HG03457 (cell line): ENCODE measurements around the gene KRTAP10-8.
"Not testable (repeated sequence)": the region's sequence is repeated elsewhere in the genome, so short reads cannot be mapped to it uniquely, and the experiment has no call there.

ENCODE experiments used
- ATAC-seq: cut with Tn5 transposase; IDR thresholded peaks from one replicate; pipeline ENCODE4 v1.9.1; 2021; ENCODE audit warnings: moderate number of reproducible peaks; ENCODE audit not compliant: unreplicated experiment

The KRTAP10-8 gene, protein sequence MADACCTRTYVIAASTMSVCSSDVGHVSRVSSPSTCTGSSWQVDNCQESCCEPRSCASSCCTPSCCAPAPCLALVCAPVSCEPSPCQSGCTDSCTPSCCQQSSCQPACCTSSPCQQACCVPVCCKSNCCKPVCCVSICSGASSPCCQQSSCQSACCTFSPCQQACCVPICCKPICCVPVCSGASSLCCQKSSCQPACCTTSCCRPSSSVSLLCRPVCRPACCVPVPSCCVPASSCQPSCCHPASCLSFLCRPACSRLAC

DNA sequence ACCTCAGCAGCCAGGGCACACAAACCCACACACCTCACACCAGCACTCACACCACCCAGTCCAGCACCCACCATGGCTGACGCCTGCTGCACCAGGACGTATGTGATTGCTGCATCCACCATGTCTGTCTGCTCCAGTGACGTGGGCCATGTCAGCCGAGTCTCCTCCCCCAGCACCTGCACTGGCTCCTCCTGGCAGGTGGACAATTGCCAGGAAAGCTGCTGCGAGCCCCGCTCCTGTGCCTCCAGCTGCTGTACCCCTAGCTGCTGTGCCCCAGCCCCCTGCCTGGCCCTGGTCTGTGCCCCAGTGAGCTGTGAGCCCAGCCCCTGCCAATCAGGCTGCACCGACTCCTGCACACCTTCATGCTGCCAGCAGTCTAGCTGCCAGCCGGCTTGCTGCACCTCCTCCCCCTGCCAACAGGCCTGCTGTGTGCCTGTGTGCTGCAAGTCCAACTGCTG lies at the start of gene KRTAP10-8:
TSS of gene KRTAP10-8 (plus strand) at position 51 of the 458 bp plus-strand sequence. CDS start at position 73, 22 bp downstream.
- no peak for ATAC-seq

DNA sequence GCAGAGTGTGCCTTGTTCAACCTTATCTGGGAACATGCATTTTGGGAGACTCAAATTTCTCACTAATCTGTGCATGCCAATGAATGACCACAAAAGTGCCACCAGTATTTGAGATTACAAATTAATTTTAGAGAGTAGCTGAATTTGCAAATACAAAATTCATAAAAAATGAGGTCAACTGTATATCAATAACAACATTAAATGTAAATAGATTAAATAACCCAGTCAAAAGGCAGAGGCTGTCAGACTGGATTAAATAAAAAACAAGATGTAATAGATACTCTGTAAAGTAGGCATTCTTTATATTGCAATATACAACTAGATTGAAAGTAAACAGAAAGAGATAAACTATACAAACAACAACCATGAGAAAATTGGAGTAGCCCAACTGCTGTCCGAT lies 47.8 kb upstream of the KRTAP10-8 start:
- ATAC-seq = no peak

DNA sequence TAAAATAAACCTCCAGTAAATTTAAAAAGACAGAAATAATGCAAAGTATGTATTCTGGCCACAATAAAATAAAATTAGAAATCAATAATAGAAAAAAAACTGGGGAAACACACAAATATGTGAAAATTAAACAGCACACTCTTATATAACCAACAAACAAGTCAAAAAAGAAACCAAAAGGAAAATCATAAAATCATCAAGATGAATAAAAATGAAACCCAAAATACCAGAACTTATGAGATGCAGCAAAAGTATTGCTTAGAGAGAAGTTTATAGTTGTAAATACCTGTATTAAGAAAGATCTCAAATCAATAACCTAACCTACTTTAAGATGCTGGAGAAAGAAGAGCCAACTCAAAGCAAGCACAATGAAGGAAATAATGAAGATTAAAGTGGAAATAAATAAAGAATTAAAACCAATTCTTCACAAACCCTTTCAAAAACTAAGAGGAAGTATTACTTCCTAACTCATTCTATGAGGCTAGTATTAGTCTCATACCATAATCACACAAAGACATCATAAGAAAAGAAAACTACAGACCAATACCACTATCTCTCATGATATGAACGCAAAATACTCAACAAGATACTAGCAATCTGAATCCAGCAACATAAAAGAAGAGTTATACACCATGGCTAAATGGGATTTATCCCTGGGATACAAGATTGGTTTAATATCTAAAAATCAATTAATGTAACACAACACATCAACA lies 46.8 kb upstream of the KRTAP10-8 start:
- ATAC-seq = no peak

DNA sequence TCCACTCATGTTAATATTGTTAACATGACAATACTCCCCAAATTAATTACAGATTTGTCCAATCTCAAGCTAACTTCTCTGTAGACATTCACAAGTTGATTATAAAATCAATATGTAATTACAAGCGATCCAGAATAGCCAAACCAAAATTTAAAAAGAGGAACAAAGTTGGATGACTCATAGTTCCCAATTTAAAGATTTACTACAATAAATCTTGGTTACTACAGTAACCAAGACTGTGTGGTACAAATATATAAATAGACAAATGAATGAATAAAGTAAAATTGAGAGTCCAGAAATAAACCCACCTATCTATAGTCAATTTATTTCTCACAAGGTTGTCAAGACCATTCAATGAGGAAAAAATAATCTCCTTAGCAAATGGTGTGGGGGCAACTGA lies 45.5 kb upstream of the KRTAP10-8 start:
- ATAC-seq = no peak

DNA sequence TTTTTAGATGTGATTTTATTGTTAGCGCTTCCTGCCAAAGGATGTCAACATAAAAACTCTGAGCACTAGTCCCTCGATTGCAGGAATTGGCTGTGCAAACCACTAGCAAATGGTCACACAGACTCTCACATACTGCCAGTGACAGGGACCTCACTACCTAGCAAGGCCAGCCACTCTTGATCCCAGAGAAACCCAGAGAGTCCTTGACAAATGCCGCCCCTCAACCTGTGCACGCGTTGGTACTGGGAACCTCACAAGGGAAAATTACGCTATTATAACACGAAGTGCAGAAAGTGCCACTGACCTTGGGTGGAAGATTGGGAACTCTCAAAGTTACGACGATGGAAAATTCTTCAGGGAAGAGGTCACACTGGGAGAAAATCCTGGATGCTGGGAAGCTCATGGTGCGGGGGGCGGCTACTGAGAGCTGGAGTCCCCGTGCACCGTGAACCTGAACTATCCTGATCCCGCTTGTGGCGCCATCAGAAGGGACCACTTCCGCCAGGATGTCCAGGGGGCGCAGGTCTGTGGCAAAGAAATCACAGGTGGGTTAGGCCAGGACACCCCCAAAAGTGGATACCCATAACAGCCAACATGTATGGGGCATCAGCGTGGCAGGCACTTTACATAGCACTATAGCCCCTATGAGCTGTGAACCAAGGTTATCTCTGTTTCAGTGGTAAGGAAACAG lies 44.3 kb upstream of the KRTAP10-8 start:
- ATAC-seq = no peak

DNA sequence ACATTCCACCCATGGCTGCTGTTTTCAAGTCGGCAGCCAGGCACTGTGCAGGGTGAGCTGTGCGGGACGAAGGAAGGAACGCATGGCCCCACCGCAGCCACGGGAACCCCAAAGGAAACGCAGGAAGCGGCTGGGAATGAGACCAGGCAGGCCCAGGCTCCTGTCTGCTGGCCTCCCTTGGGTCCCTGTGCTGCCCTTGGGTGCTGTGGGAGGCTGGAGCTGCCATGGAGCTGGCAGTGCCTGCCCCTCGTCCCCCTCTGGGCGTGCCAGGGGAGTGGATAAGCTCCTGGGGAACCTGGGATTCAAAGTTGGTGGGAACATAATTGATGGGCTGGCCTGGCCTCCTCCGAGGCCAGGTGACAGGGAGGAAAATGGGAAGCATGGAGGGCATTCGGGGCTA lies 43.6 kb upstream of the KRTAP10-8 start:
- ATAC-seq = no peak

DNA sequence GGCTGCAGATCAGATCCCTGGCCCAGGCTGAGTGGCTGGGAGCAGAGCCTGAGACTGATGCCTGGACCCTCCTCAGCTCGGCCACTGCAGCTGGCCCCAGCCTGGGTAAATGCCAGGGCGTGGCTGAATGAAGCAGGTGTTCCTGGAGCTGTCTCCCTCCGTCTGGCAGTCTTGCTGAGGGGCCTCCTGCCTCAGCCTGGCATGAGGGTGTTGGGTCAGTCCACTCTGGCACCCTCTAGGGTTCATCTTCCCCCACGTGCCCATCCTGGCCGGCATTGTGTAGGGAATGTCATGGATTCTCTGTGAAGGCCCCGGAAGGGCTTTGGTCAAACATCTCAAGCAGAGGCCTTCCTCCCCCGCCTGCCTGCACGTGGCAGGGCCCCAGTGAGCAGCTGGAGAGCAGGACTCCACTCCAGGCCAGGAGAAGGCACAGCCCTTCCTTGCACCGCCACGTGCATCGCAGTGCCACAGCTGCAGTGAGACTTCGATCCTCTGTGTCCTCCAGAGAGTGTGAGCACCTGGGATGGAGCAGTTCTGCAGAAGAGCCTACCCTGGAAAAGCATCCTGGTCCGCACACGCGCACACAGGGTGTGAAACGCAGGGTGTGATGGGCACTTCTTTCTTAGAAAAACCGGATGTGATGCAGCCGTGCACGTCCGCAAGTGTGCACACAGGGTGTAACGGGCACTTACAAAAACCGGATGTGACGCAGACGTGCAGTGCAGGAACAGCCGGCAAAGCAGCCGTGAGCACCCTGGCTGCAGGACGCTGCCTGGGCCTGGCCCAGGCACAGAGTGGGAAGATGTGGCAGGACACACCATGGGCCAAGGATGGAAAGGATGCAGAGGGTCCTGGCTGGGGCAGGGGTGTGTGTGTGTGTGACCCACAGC lies 43.0 kb upstream of the KRTAP10-8 start:
- no peak for ATAC-seq

DNA sequence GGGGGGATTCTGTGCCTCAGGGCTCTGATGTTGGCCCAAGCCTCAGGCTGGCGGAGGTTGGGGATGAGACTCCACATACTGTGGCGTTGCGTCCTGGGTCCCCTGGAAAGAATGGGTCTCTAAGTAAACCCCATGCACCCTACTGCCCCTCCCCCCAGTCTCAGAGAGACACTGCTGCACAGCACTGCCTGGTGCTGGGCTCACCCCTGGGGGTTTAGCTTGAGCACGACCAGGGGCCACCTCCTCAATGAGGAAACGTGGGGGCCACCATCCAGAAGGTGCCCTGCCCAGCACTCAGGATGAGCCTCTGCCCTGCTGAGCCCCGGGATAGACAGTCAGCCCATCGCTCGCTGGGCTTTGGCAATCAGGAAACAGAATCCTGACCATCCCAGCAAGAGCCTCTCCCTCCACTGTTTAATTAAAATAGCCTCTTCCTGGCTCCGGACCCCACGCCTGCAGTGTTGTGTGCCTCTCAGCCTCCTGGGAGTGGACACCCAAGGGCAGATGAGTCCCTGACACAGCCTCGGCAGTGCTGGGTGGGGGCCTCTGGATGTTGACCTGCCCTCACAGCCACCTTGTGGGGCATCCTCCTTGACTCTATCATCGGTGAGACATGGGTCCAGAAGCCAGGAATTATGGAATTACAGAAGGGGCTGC lies 41.9 kb upstream of the KRTAP10-8 start:
- no peak for ATAC-seq

DNA sequence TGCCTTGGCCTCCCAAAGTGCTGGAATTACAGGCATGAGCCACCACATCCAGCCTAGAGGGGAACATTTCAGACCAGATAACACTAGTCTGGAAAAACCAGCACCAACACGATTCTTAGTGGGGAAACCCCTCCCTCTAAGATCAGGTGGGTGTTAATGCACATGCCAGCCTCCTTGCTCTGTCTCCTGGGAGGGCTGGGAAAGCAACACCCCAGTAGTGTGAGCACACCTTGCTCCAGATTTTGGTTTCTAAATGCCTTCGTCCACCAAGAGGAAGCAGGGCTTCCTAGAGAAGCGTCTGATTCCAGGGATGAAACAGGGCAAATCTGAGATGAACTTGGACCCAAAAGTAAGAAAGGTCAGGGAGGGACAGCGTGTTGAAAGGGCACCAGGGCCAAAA lies 40.6 kb upstream of the KRTAP10-8 start:
- no peak for ATAC-seq

DNA sequence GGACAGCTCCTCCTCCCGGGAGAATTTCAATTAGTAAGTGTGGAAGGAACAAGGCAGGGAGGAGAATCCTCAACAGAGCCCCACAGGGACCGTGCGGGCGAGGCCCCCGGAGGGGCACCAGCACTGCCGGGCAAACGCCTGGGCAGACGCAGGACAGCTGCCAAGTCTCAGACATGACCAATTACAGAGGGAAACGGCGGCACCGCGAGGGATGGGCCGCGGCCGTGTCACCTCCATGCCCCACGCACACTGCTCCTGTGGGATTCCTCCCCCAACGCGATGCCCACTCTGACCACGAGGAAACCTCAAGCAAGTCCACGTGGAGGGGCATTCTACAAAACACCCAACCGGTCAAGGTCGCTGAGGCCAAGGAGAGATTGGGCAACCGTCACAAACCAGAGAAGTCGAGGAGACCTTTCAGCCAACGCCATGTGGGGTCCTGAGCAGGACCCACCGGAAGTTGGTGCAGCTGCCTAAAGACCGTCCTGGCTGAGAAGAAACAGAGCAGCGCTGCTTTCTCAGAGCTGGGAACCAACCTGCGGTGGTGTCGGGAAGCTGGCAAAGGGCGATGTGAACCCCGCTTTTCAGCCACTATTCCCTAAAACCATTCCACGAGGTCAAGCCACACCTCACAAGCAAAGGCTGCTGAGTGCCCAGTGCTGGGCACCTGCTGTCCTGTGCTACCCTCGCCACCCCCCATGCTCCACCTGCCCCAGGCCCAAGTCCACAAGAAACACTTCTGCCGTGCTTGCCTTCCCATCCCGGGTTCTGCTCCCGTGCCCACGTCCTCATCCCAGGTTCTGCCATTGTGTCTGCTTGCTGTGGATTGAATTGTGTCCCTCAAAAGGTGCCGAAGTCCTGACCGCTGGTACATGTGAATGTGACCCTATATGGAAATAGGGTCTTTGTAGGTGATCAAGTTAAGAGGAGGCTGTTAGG lies 39.8 kb upstream of the KRTAP10-8 start:
- no peak for ATAC-seq

DNA sequence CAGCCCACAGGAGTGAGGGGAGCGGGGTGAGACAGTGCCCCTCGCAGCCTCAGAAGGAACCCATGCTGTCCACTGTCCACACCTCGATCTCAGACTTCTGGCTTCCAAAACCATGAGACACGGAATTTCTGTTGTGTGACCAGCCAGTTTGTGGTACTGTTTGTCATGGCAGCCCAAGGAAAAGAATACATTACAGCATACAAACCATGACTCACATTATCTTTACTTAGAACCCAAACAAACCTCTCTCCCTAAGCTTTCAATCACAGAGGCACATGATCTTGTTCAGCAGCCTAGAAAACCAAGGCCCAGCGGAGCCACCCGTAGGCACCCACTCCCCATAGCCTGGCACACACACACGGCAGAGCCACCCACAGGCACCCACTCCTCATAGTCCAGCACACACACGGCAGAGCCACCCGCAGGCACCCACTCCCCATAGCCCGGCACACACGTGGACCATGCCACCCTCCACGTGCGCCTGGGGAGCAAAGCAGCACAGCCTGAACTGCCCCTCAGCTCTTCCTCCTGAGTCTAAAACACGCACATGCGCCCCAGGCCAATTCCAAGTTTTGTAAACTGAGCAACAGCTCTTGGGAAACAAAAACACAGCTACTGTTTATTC lies 38.8 kb upstream of the KRTAP10-8 start:
- no peak for ATAC-seq

DNA sequence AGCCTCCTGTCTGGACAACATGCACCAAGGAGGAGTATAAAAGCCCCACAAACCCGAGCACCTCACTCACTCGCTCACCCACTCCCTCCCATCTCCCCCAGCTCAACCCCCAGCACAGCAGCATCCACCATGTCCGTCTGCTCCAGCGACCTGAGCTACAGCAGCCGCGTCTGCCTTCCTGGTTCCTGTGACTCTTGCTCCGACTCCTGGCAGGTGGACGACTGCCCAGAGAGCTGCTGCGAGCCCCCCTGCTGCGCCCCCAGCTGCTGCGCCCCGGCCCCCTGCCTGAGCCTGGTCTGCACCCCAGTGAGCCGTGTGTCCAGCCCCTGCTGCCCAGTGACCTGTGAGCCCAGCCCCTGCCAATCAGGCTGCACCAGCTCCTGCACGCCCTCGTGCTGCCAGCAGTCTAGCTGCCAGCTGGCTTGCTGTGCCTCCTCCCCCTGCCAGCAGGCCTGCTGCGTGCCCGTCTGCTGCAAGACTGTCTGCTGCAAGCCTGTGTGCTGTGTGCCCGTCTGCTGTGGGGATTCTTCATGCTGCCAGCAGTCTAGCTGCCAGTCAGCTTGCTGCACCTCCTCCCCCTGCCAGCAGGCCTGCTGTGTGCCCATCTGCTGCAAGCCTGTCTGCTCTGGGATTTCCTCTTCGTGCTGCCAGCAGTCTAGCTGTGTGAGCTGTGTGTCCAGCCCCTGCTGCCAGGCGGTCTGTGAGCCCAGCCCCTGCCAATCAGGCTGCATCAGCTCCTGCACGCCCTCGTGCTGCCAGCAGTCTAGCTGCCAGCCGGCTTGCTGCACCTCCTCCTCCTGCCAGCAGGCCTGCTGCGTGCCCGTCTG lies 38.0 kb upstream of the KRTAP10-8 start, which contains the start of gene KRTAP10-4:
TSS of gene KRTAP10-4 (plus strand) at position 100 of the 827 bp plus-strand sequence. CDS start at position 130, 30 bp downstream.
- ATAC-seq = not testable (repeated sequence)

DNA sequence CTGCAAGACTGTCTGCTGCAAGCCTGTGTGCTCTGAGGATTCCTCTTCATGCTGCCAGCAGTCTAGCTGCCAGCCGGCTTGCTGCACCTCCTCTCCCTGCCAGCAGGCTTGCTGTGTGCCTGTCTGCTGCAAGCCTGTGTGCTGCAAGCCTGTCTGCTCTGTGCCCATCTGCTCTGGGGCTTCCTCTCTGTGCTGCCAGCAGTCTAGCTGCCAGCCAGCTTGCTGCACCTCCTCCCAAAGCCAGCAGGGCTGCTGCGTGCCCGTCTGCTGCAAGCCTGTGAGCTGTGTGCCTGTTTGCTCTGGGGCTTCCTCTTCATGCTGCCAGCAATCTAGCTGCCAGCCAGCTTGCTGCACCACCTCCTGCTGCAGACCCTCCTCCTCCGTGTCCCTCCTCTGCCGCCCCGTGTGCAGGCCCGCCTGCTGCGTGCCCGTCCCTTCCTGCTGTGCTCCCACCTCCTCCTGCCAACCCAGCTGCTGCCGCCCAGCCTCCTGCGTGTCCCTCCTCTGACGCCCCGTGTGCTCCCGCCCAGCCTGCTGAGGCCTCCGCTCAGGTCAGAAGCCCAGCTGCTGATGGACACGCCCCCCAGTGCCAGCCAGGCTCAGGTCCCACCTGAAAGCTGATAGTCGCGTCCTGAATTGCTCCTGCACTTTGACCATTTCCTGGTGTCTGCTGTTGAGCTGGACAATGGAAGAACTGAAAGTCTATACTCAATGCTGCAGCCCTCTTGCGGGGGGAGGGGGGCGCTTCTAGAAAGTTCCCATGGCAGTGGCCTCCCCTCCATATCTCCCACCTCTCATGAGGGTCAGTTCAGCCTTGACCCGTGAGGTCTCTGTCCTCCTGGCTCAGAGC lies 37.2 kb upstream of the KRTAP10-8 start:
- no peak for ATAC-seq

DNA sequence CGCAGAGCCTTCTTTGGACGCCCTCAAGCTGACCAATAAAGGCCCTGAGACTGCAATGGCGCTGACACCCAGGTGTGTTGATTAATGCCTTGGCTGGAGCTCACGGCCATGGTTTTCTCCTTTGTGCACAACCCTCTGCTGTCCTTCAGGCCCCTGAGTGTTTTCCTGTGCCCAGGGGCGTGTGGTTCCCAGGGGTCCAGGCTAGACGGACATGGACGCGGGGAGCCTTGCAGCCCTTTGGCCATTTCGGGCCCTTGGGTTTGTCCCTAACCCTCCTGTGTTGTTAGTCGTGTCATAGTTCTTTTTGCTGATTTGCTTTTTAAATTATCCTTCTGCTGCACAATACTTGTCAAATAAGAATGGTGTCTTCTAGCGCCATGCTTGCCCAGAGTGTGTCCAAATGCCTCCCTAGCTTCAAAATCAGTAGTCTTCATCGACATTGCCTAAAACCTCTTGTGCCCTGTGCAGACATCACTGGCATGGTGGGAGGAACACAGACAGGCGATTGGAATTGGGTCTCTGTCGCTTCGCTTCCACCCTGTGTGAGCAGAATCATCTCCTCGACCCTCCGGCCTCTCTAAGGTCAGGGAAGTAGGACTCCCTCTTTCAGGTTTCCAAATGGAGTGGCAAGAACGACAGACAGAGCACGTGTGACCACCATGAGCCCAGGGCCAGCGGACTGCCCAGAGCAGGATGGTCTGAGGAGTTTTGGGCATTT lies 36.4 kb upstream of the KRTAP10-8 start:
- ATAC-seq = no peak

DNA sequence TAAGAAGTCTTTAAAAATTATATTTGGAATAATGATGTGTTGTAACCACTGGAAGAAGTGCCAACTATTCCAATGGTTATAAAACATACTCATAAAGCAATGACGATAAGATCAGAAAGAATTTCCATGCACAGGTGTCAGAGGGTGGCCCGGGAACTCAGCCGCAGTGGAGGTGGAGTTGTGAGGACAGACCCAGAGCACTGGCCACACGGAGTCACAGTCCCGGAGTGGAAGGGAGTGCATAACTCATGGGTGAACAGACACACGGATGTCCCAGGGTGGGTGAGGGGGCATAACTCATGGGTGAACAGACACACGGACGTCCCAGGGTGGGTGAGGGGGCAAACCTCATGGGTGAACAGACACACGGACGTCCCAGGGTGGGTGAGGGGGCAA lies 35.9 kb upstream of the KRTAP10-8 start:
- no peak for ATAC-seq

DNA sequence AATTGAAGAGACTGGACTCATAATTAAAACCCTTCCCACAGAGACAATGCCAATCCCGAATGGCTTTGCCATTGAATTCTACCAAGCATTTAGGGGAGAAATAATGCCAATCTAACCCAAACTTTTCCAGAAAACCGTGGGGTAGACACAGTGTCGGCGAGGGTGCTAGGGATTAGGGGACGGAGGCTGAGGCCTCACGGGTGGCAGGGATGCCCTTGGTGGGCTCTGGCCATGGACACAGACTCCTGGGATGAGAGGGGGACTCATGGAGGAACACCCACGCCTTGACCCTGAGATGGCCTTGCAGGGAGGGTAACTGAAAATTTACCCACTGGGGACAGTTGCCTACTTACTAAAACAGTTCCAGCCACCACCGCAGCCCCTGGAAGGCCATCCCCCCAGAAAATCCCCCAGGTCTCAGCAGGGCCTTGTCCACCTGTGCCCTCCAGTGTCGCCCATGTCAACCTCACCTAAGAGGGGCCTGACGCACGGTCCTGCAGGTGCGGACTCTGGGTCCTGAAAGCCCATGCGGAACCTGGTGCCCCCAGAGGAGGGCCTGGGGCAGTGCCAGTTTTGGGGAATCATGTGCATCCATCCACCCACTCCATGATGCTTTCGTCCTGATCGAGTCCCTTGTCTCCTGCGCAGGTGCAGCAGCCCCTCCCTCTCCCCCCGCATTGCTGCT lies 33.4 kb upstream of the KRTAP10-8 start:
- no peak for ATAC-seq
